Natural killer cell treated with Interleukin-12 subunit alpha and Interleukin-12 subunit beta and Interleukin-15 and Interleukin-18, amount 100 ng/mL, for 72 hours (primary cell): ENCODE data around the gene MAIP1. TPM values are rescaled to one million over a fixed set of nuclear protein-coding genes. Genes with fewer than 3 reads are reported as not detected.
A peak's percentile ranks its signal among the peaks of the same experiment; 100 is the strongest.
"Not testable (repeated sequence)": the region's sequence is repeated elsewhere in the genome, so short reads cannot be mapped to it uniquely, and the experiment has no call there.

Source experiments
- ATAC-seq, 2 donors: fragments of 150-1000 bp; cut with Tn5 transposase in 1 of 2; sonication (Bioruptor Pico), chemical (Tn5 transposase) in 1 of 2; 2 replicates each; pipeline ENCODE4 v1.10.0; 2021
- DNase-seq: peaks from one replicate; pipeline ENCODE4 v3.0.0; 2022; ENCODE audit warnings: low spot score
- H3K27ac Mint-ChIP-seq, 2 donors: 1 replicate in 1 of 2; 2 replicates in 1 of 2; pipeline ENCODE4 v1.8.0; 2022; ENCODE audit warnings: mixed read lengths in 2 of 2, mild to moderate bottlenecking in 1 of 2, moderate library complexity in 1 of 2
- H3K27me3 Mint-ChIP-seq, 2 donors: 1 replicate in 1 of 2; 2 replicates in 1 of 2; pipeline ENCODE4 v1.8.0; 2022; ENCODE audit warnings: mixed read lengths in 2 of 2
- H3K36me3 Mint-ChIP-seq: one replicate; pipeline ENCODE4 v1.8.0; 2022; ENCODE audit warnings: mixed read lengths
- H3K4me1 Mint-ChIP-seq, 2 donors: 1 replicate in 1 of 2; 2 replicates in 1 of 2; pipeline ENCODE4 v1.8.0; 2022; ENCODE audit warnings: low read depth in 2 of 2, mixed read lengths in 2 of 2, mild to moderate bottlenecking in 1 of 2
- H3K4me3 Mint-ChIP-seq: one replicate; pipeline ENCODE4 v1.8.0; 2022; ENCODE audit warnings: mixed read lengths
- H3K9me3 Mint-ChIP-seq: 2 replicates; pipeline ENCODE4 v1.8.0; 2022; ENCODE audit warnings: mixed read lengths
- total RNA-seq, 2 donors: library from RNA; stranded (reverse); gene quantifications; one replicate each; pipeline ENCODE4 v1.2.3, GENCODE V29; 2022

MAIP1 gene, protein sequence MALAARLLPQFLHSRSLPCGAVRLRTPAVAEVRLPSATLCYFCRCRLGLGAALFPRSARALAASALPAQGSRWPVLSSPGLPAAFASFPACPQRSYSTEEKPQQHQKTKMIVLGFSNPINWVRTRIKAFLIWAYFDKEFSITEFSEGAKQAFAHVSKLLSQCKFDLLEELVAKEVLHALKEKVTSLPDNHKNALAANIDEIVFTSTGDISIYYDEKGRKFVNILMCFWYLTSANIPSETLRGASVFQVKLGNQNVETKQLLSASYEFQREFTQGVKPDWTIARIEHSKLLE
- 10 to 100 TPM; 21.8 to 33.8 TPM for total RNA-seq

DNA sequence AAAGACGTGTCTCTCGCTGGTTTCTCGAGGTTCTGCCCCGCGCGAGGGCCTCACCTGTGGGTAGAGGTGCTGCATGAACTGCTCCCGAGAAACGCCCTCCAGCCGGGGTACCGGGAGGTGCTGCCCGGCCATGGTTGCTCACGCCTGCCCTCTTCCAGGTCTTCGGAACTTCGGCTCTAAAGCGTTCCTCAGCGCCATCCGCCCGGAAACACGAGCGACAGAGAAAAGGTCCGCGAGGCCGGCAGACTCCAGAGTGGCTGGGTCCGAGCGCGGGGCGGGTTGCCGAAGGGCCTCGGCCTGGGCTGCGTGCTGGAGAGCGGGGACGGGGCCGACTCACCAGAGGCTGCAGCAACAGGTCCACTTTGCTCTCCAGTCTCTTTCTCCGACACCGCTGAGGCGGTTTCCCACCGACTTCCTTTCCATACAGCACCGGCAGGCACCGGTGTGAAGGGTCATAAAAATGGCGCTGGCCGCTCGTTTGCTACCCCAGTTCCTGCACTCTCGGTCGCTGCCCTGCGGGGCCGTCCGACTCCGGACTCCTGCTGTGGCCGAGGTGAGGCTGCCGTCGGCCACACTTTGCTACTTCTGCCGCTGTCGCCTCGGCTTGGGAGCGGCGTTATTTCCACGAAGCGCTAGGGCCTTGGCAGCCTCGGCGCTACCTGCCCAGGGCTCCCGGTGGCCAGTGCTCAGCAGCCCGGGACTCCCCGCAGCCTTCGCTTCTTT lies at the start of gene MAIP1, which contains the start of gene TYW5:
Gene MAIP1, plus strand, starts transcription at position 244 of the 723 bp plus-strand sequence. Its CDS starts 217 bp downstream, at position 461.
Gene TYW5, minus strand, starts transcription at position 153 of the 723 bp plus-strand sequence. Its CDS starts 21 bp downstream, at position 132.
- Mint-ChIP-seq H3K4me3 (peak within 1 kb of the TSS; percentile 97), H3K36me3 (peaks cover 2% of the 10 kb centered on the region), H3K9me3 (no peaks in the 10 kb centered on the region), H3K27me3 (no peaks in the 10 kb centered on the region), H3K4me1 (peaks cover 36 to 45% of the 10 kb centered on the region in 2 donors), H3K27ac (peak within 1 kb of the TSS; percentile 94 to 96)
- DNase-seq, result peak; percentile 82
- ATAC-seq, result peak; percentile 94 to 95

DNA sequence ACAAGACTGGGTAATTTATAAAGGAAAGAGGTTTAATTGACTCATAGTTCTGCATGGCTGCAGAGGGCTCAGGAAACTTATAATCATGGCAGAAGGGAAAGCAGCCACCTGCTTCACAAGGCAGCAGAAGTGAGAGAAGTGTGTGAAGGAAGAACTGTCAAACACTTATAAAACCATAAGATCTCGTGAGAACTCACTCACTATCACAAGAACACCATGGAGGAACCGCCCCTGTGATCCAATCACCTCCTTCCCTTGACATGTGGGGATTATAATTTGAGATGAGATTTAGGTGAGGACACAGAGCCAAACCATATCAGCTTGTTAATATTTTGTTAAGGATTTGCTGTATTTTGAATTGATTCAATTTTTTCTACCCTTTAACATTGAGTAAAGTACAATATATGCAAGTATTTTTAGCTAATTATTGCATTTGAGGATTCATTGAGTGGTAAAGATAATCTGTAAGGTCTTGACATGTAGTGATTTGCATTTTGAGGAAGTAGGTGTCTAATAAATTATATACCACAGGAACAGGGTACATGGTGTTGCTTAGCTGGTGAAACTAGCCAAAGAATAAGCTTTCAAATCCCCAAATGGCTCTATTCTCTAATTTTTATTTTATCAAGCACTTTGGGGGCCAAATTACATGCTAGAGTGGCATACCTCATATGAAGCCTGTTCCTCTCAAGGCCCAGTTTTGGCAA lies 48.2 kb upstream of the MAIP1 start:
- Mint-ChIP-seq H3K4me1 (peaks cover 9 to 16% of the 10 kb centered on the region in 2 donors), H3K27ac (no peak overlapping the region), H3K27me3 (peaks cover under 1 to 23% of the 10 kb centered on the region in 2 donors), H3K9me3 (no peaks in the 10 kb centered on the region), H3K36me3 (no peaks in the 10 kb centered on the region), H3K4me3 (no peak overlapping the region)
- ATAC-seq (no peak), DNase-seq (no peak)

DNA sequence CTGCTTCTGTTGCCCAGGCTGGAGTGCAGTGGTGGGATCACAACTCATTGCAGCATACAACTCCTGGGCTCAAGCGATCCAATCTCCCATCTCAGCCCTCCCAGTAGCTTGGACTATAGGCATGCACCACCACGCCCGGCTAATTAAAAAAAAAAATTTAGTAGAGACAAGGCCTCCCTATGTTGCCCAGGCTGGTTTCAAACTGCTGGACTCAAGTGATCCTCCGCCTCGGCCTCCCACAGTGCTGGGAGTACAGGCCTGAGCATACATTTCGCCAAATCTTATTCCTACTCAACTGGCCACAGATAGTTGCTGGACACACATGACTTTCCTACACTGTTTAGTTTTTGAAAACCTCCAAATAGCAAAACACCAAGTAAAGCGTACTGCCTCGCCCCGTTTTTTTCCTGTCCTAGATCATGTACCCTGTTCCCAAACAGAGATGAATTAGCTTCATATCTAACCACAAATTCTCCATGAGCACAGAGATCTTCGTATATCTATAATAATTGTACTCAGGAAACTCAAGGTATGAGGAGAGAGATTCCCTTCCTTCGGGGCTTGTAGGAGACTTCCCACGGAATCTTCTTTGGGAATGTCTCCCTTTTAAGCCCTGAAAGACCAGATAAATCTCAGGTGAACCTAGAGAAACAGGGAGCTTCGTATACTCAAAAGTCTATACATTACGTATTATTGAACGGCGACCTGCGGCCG lies 44.9 kb upstream of the MAIP1 start:
- H3K9me3 Mint-ChIP-seq, result no peaks in the 10 kb centered on the region
- DNase-seq, result no peak
- H3K27ac Mint-ChIP-seq, result peak overlapping the region; percentile 81 to 97
- peaks cover 0 to 11% of the 10 kb centered on the region in 2 donors for H3K27me3 Mint-ChIP-seq
- H3K4me1 Mint-ChIP-seq, result peaks cover 19 to 31% of the 10 kb centered on the region in 2 donors
- H3K36me3 Mint-ChIP-seq, result no peaks in the 10 kb centered on the region
- H3K4me3 Mint-ChIP-seq, result peak overlapping the region; percentile 99
- ATAC-seq, result no peak

DNA sequence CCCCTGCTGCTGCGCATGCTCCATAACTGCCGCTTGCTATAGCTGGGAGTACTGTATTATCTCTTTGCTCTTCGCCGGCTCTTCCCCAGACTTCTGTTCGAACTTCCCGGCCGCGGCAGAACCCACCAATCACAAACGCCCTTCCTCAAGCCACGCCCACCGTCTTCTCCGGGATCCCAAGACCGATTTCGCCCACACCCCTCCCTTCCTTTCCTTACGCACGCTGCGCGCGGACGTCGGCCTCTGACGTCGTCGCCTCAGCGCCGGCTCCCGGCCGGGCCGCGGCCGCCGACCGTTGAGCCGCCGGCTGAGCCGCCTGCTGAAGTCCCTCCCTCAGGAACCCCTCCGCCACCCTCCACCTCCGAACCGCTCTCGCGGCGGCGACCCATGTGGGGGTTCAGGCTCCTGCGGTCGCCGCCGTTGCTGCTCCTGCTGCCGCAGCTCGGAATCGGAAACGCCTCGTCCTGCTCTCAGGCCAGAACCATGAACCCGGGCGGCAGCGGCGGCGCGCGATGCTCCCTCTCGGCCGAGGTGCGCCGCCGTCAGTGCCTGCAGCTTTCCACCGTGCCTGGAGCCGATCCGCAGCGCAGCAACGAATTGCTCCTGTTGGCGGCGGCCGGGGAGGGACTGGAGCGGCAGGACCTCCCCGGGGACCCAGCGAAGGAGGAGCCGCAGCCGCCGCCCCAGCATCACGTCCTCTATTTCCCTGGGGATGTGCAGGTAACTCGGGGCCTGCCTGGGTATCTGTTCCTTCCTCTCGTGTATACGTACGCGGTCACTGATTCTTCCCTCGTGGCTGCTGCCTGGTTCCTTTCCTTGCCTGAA lies 44.1 kb upstream of the MAIP1 start, which contains the start of gene C2orf69:
Gene C2orf69, plus strand, starts transcription at position 242 of the 825 bp plus-strand sequence. Its CDS starts 146 bp downstream, at position 388.
- peaks cover 5% of the 10 kb centered on the region for H3K36me3 Mint-ChIP-seq

DNA sequence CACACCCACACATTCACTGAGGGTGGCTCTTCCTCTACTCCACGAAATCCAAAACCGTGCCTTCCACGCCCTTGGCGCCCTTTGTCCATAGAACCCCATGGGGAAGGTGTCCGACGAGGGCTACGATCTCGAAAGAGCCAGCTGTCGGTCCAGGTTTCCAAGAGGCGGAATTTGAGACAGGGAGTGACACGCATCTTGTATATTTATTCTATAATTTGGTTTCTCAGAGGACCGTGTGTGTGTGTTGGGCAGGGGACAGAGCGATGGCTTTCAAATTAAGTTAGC lies 43.6 kb upstream of the MAIP1 start:
- ATAC-seq (no peak), DNase-seq (no peak)
- Mint-ChIP-seq H3K36me3 (peaks cover 10% of the 10 kb centered on the region), H3K27me3 (peaks cover 0 to 5% of the 10 kb centered on the region in 2 donors), H3K9me3 (no peaks in the 10 kb centered on the region), H3K27ac (peak overlapping the region; percentile 81 to 97), H3K4me3 (peak overlapping the region; percentile 99), H3K4me1 (peaks cover 19 to 31% of the 10 kb centered on the region in 2 donors)

More for the DNA sequence above, 44.1 kb upstream of the MAIP1 start, which contains the start of gene C2orf69:
- ATAC-seq, result peak; percentile 95 to 98
- peak within 1 kb of the TSS; percentile 81 to 97 for H3K27ac Mint-ChIP-seq
- peak within 1 kb of the TSS; percentile 99 for H3K4me3 Mint-ChIP-seq
- peaks cover 19 to 31% of the 10 kb centered on the region in 2 donors for H3K4me1 Mint-ChIP-seq
- peaks cover 0 to 5% of the 10 kb centered on the region in 2 donors for H3K27me3 Mint-ChIP-seq
- peak; percentile 95 for DNase-seq
- no peaks in the 10 kb centered on the region for H3K9me3 Mint-ChIP-seq

DNA sequence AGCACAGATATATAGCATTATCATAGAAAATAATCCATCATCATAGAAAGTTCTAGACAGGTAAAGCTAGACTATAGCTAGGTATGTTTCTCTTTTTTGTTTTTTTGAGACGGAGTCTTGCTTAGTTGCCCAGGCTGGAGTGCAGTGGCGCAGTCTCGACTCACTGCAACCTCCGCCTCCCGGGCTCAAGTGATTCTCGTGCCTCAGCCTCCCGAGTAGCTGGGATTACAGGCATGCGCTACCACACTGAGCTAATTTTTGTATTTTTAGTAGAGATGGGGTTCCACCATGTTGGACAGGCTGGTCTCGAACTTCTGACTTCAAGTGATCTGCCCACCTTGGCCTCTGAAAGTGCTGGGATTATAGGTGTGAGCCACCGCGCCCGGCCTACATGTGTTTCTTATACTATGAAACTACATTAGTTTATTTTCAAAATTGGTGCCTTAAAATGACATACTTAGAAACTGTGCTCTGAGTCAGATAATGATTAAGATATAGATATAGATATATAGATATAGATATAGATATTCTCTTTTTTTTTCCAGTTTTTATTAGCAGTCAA lies 42.7 kb upstream of the MAIP1 start:
- peak overlapping the region in 1 of 2 donors; percentile 97 for H3K27ac Mint-ChIP-seq
- not testable (repeated sequence) for DNase-seq, ATAC-seq, H3K27me3 Mint-ChIP-seq, H3K9me3 Mint-ChIP-seq
- H3K4me1 Mint-ChIP-seq, result peaks cover 23 to 31% of the 10 kb centered on the region in 2 donors
- peak overlapping the region; percentile 99 for H3K4me3 Mint-ChIP-seq
- peaks cover 18% of the 10 kb centered on the region for H3K36me3 Mint-ChIP-seq

DNA sequence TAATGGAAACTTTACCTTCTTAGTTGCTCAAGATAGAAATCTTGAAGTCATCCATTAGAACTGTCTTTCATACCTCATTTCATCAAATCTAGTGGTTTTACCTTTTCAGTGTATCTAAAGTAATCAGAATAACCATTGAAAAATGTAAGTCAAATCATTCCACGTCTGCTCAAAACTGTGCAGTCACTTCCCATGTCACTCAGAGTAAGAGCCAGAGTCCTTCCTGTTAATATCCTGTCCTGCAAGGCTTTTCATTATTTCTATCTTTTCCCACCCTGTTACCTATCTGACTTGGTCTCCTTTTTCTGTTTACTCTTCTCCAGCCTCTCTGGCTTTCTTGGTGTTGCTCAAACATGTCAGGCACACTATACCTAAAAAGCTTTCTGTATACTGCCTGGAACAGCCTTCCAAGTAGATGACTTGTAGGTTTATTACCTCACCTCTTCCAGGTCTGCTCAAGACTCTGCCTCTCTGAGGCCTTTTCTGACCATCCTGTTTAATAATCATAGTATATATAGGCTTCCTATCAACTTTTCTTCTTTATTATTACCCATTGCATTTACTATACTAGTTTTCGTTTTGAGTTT lies 40.9 kb upstream of the MAIP1 start:
- peaks cover 26% of the 10 kb centered on the region for H3K36me3 Mint-ChIP-seq
- ATAC-seq (no peak), DNase-seq (no peak)
- peak overlapping the region; percentile 41 for H3K4me3 Mint-ChIP-seq
- no peaks in the 10 kb centered on the region for H3K9me3 Mint-ChIP-seq
- peaks cover 24 to 31% of the 10 kb centered on the region in 2 donors for H3K4me1 Mint-ChIP-seq
- H3K27ac Mint-ChIP-seq, result peak overlapping the region; percentile 4 to 18
- H3K27me3 Mint-ChIP-seq, result no peaks in the 10 kb centered on the region

DNA sequence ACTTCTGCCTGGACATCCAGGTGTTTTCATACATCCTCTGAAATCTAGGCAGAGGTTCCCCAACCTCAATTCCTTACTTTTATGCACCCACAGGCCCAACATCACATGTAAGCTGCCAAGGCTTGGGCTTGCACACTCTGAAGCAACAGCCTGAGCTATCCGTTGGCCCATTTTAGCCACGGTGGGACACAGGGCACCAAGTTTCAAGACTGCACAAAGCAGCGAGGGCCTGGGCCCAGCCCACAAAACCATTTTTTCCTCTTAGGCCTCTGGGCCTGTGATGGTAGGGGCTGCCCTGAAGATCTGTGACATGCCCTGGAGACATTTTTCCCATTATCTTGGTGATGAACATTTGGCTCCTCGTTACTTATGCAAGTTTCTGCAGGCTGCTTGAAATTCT lies 38.4 kb upstream of the MAIP1 start:
- H3K9me3 Mint-ChIP-seq, result no peaks in the 10 kb centered on the region
- H3K4me3 Mint-ChIP-seq, result no peak overlapping the region
- H3K27ac Mint-ChIP-seq, result no peak overlapping the region
- H3K27me3 Mint-ChIP-seq, result no peaks in the 10 kb centered on the region
- no peak for DNase-seq
- peaks cover 17% of the 10 kb centered on the region in 2 donors for H3K4me1 Mint-ChIP-seq
- H3K36me3 Mint-ChIP-seq, result peaks cover 26% of the 10 kb centered on the region
- no peak for ATAC-seq

DNA sequence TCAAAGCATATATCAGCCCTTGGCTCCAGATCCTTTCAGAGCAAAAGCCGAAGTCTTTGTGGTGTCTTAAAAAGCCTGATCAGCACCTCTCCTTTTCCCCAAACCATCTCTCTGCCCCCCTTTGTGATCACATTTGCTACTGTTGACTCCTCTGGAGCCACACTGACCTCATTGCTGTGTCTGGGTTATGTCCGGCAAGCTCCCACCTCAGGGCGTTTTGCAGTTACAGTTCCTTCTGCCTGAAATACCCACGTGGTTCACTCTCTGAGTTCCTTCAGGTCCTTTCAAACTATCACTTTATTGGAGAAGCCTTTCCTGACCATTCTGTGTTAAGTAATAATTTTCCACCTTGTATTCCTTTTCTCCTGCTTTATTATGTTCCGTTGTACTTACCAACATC lies 32.5 kb upstream of the MAIP1 start:
- ATAC-seq, result no peak
- no peak for DNase-seq
- Mint-ChIP-seq H3K4me1 (peaks cover 9 to 11% of the 10 kb centered on the region in 2 donors), H3K36me3 (peaks cover 13% of the 10 kb centered on the region), H3K9me3 (no peaks in the 10 kb centered on the region), H3K27me3 (no peaks in the 10 kb centered on the region), H3K4me3 (no peak overlapping the region), H3K27ac (peak overlapping the region in 1 of 2 donors; percentile 10)

DNA sequence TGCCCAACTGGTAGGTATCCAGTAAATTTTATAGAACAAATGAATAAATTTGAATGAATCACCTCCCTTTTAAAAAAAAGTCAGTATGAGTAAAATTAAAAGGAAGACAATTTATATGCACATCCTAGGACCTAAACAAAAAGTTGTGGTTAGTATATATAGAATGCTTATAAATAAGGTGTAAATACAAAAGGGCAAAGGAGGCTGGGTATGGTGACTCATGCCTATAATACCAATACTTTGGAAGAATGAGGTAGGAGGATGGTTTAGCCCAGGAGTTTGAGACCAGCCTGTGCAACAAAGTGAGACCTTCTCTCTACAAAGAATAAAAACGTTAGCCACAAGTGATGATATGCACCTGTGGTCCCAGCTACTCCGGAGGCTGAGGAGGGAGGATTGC lies 31.5 kb upstream of the MAIP1 start:
- Mint-ChIP-seq H3K4me1 (peaks cover 9 to 11% of the 10 kb centered on the region in 2 donors), H3K27me3 (no peaks in the 10 kb centered on the region), H3K36me3 (peaks cover 8% of the 10 kb centered on the region), H3K9me3 (no peaks in the 10 kb centered on the region), H3K4me3 (no peak overlapping the region), H3K27ac (peak overlapping the region in 1 of 2 donors; percentile 21)
- DNase-seq (no peak), ATAC-seq (no peak)

DNA sequence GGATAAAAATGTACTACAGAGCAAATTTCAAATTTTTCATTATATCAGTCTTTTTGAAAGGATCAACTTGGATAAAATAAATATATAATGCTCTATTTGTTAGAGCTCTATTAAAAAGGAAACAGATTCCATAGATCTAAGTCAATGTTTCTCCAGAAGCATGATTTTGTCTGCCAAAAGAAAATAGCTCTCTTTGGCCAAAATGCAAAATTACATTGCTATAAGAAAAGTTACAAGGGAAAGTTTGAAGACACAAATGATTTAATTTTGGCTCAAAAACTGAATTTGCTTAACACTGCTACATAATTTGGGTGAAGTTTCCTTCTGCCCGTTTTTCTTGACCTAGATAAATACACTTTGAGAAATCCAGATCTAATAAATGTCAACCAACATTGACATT lies 28.6 kb upstream of the MAIP1 start:
- no peak for ATAC-seq
- Mint-ChIP-seq H3K4me1 (peaks cover 9 to 11% of the 10 kb centered on the region in 2 donors), H3K36me3 (peaks cover 6% of the 10 kb centered on the region)

DNA sequence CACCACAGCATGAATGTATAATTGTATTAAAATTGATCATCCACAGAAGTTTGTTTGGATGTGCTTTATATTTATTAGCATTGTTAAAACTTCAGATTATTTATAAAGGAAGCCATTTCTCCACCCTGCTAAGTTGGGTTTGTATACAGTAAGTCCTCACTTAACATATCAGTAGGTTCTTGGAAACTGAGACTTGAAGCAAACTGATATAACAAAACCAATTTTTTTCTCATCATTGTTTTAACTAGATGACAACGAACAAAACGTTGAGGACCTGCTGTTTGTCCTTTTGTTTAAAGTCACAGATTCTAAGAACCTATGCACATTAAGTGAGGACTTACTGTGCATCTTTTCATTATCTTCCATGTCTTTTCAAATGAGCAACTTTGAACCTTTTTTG lies 27.2 kb upstream of the MAIP1 start:
- peak overlapping the region in 1 of 2 donors; percentile 15 for H3K27ac Mint-ChIP-seq
- peaks cover 0 to 5% of the 10 kb centered on the region in 2 donors for H3K4me1 Mint-ChIP-seq
- no peaks in the 10 kb centered on the region for H3K9me3 Mint-ChIP-seq
- H3K4me3 Mint-ChIP-seq, result no peak overlapping the region
- peaks cover 6% of the 10 kb centered on the region for H3K36me3 Mint-ChIP-seq
- ATAC-seq (no peak), DNase-seq (no peak)
- no peaks in the 10 kb centered on the region for H3K27me3 Mint-ChIP-seq

More for the DNA sequence above, 28.6 kb upstream of the MAIP1 start:
- no peak for DNase-seq
- Mint-ChIP-seq H3K4me3 (no peak overlapping the region), H3K27me3 (no peaks in the 10 kb centered on the region), H3K9me3 (no peaks in the 10 kb centered on the region), H3K27ac (no peak overlapping the region)
